DMS153 treated with DMSO at 0.1 percent for 48 hours (cell line): ENCODE data around the gene FGFR4.
"Not testable (repeated sequence)": the region's sequence is repeated elsewhere in the genome, so short reads cannot be mapped to it uniquely, and the experiment has no call there.

ENCODE experiments used
- DNase-seq: peaks from one replicate; lab custom pipeline; 2025; ENCODE audit not compliant: unreplicated experiment; lab: John Stamatoyannopoulos, UW

FGFR4 gene

GRCh38 chr5:177086654-177087397 is at the start of gene FGFR4:
TSS of gene FGFR4 (plus strand) at chr5:177086915. CDS start at chr5:177089603, 2,688 bp downstream.
- no peak for DNase-seq

GRCh38 chr5:177036921-177037320 is 49.8 kb upstream of the FGFR4 start:
- no peak for DNase-seq

- no peak for DNase-seq
Observed at GRCh38 chr5:177040814-177041420, 45.8 kb upstream of the FGFR4 start.

GRCh38 chr5:177041936-177042335 is 44.8 kb upstream of the FGFR4 start:
- DNase-seq, result no peak

- DNase-seq, result no peak
Observed at GRCh38 chr5:177043114-177043513, 43.6 kb upstream of the FGFR4 start.

GRCh38 chr5:177043958-177044357 is 42.8 kb upstream of the FGFR4 start:
- DNase-seq, result no peak

- DNase-seq, result no peak
Observed at GRCh38 chr5:177044641-177045040, 42.1 kb upstream of the FGFR4 start.

- DNase-seq, result no peak
Observed at GRCh38 chr5:177045631-177046030, 41.1 kb upstream of the FGFR4 start.

- not testable (repeated sequence) for DNase-seq
Observed at GRCh38 chr5:177048531-177048930, 38.2 kb upstream of the FGFR4 start.

- DNase-seq, result no peak
Observed at GRCh38 chr5:177049285-177049684, 37.4 kb upstream of the FGFR4 start.

- no peak for DNase-seq
Observed at GRCh38 chr5:177064500-177065277, 22.0 kb upstream of the FGFR4 start.

GRCh38 chr5:177065491-177065890 is 21.2 kb upstream of the FGFR4 start:
- no peak for DNase-seq

GRCh38 chr5:177066224-177066623 is 20.5 kb upstream of the FGFR4 start:
- DNase-seq, result no peak

- DNase-seq, result no peak
Observed at GRCh38 chr5:177067503-177067902, 19.2 kb upstream of the FGFR4 start.

- DNase-seq, result no peak
Observed at GRCh38 chr5:177070536-177071191, 16.1 kb upstream of the FGFR4 start.

GRCh38 chr5:177071666-177072385 is 14.9 kb upstream of the FGFR4 start:
- DNase-seq, result peak; percentile 25

GRCh38 chr5:177077335-177077734 is 9.4 kb upstream of the FGFR4 start:
- no peak for DNase-seq

GRCh38 chr5:177079606-177080005 is 7.1 kb upstream of the FGFR4 start:
- no peak for DNase-seq

GRCh38 chr5:177080265-177080664 is 6.5 kb upstream of the FGFR4 start:
- DNase-seq, result no peak

- no peak for DNase-seq
Observed at GRCh38 chr5:177081859-177082258, 4.9 kb upstream of the FGFR4 start.

GRCh38 chr5:177083357-177083756 is 3.4 kb upstream of the FGFR4 start:
- no peak for DNase-seq
